HG03460 (cell line): ENCODE measurements around the gene PCDHGA2.
"Not testable (repeated sequence)": the region's sequence is repeated elsewhere in the genome, so short reads cannot be mapped to it uniquely, and the experiment has no call there.

Experiments used
- ATAC-seq: cut with Tn5 transposase; IDR thresholded peaks from one replicate; pipeline ENCODE4 v1.9.1; 2021; ENCODE audit not compliant: unreplicated experiment

Gene PCDHGA2

DNA sequence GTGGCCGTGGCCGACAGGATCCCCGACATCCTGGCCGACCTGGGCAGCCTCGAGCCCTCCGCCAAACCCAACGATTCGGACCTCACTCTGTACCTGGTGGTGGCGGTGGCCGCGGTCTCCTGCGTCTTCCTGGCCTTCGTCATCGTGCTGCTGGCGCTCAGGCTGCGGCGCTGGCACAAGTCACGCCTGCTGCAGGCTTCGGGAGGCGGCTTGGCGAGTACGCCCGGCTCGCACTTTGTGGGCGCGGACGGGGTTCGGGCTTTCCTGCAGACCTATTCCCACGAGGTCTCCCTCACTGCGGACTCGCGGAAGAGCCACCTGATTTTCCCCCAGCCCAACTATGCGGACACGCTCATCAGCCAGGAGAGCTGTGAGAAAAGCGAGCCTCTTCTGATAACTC lies 7.5 kb downstream of the PCDHGA2 start:
- ATAC-seq = not testable (repeated sequence)

DNA sequence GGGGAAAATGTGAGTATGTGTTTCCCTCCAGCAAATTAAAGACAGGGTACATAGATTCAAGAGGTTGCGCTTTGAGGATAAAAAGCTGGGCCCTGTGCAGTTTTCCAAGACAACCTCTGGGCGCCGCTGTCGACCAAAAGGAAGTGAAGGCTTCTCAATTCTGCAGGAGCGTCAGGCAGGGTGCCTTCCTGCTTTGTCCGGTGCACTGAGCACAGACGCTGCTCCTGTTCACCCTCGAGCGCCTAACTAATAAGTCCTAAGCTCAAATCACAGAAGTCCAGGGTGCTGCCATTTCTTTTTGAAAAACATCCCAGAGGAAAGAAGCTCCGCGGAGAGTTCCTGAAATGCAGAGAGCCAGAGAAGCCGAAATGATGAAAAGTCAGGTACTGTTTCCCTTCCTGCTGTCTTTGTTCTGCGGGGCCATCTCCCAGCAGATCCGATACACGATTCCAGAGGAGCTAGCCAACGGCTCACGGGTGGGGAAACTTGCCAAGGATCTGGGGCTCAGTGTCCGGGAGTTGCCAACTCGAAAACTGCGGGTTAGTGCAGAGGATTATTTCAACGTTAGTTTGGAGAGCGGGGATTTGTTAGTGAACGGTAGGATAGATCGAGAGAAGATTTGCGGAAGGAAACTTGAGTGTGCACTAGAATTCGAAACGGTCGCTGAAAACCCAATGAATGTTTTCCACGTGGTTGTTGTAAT lies 11.5 kb downstream of the PCDHGA2 start, which contains the start of gene PCDHGB1:
Gene PCDHGB1, plus strand, starts transcription at position 183 of the 703 bp plus-strand sequence. Its CDS starts 162 bp downstream, at position 345.
- ATAC-seq = no peak

DNA sequence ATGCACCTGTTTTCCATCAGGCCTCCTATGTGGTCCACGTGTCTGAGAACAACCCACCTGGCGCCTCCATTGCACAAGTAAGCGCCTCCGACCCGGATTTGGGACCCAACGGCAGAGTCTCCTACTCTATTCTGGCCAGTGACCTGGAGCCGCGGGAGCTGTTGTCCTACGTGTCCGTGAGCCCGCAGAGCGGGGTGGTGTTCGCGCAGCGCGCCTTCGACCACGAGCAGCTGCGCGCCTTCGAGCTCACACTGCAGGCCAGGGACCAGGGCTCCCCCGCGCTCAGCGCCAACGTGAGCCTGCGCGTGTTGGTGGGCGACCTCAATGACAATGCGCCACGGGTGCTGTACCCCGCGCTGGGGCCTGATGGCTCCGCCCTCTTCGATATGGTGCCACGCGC lies 13.0 kb downstream of the PCDHGA2 start:
- no peak for ATAC-seq

GRCh38 chr5:141354900-141355469 lies 16.4 kb downstream of the PCDHGA2 start, which contains the start of gene PCDHGA4:
PCDHGA4 (plus strand) TSS chr5:141355021; CDS start chr5:141355108, 87 bp downstream.
- no peak for ATAC-seq

- no peak for ATAC-seq
Measured at GRCh38 chr5:141355641-141356040, 17.1 kb downstream of the PCDHGA2 start.

- no peak for ATAC-seq
Measured at GRCh38 chr5:141356133-141356532, 17.6 kb downstream of the PCDHGA2 start.

GRCh38 chr5:141356950-141357349 lies 18.4 kb downstream of the PCDHGA2 start:
- ATAC-seq = no peak

- ATAC-seq = no peak
Measured at GRCh38 chr5:141359790-141360426, 21.3 kb downstream of the PCDHGA2 start, which contains the start of gene PCDHGB2. PCDHGB2 (plus strand) TSS chr5:141359994; CDS start chr5:141360136, 142 bp downstream.

DNA sequence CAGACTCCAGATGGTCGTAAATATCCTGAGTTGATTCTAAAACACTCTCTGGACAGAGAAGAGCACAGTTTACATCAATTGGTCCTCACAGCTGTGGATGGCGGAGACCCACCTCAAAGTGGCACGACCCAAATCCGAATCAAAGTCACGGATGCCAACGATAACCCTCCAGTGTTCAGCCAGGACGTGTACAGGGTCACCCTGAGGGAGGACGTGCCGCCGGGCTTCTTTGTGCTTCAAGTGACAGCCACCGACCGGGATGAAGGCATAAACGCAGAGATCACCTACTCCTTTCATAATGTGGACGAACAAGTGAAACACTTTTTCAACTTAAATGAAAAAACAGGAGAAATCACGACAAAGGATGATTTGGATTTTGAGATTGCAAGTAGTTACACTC lies 22.1 kb downstream of the PCDHGA2 start:
- no peak for ATAC-seq

GRCh38 chr5:141362719-141363118 lies 24.2 kb downstream of the PCDHGA2 start:
- ATAC-seq = no peak

DNA sequence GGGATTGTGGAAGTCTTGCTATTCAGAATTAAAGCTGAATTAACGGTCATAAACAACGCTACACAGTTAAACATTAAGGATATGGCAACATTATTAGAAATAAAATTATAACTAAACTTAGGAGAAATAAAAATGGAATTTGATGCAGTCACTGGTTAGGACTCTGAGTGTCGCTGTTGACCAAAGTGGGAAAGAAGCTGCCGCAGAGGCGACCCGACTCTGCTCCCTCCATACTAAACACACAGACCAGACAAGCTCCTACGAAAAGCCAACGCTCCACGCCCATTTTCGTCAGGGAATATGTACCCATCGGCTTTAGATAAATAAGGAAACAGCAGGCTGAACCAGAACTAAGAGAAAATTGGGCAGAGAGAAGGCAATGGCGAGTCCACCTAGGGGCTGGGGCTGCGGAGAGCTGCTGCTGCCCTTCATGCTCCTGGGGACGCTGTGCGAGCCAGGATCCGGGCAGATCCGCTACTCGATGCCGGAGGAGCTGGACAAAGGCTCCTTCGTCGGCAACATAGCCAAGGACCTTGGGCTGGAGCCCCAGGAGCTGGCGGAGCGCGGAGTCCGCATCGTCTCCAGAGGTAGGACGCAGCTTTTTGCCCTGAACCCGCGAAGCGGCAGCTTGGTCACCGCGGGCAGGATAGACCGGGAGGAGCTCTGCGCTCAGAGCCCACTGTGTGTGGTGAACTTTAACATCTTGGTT lies 25.5 kb downstream of the PCDHGA2 start, which contains the start of gene PCDHGA5:
Gene PCDHGA5, plus strand, starts transcription at position 211 of the 709 bp plus-strand sequence. Its CDS starts 169 bp downstream, at position 380.
- ATAC-seq = no peak

DNA sequence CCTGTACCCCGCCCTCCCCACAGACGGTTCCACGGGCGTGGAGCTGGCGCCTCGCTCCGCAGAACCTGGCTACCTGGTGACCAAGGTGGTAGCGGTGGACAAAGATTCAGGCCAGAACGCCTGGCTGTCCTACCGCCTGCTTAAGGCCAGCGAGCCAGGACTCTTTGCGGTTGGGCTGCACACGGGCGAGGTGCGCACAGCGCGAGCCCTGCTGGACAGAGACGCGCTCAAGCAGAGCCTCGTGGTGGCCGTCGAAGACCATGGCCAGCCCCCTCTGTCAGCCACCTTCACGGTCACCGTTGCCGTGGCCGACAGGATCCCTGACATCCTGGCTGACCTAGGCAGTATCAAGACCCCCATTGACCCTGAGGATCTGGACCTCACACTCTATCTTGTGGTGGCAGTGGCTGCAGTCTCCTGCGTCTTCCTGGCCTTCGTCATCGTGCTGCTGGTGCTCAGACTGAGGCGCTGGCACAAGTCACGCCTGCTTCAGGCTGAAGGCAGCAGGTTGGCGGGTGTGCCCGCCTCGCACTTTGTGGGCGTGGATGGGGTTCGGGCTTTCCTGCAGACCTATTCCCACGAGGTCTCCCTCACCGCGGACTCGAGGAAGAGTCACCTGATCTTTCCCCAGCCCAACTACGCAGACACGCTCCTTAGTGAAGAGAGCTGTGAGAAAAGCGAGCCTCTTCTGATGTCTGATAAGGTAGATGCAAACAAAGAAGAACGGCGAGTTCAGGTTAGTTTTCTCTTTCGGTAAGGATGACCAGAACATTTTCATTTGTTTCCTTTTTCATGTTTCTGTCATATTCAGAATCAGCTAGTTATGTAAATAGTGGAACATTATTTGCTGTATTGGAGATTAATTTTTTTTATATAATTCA lies 27.7 kb downstream of the PCDHGA2 start:
- no peak for ATAC-seq

DNA sequence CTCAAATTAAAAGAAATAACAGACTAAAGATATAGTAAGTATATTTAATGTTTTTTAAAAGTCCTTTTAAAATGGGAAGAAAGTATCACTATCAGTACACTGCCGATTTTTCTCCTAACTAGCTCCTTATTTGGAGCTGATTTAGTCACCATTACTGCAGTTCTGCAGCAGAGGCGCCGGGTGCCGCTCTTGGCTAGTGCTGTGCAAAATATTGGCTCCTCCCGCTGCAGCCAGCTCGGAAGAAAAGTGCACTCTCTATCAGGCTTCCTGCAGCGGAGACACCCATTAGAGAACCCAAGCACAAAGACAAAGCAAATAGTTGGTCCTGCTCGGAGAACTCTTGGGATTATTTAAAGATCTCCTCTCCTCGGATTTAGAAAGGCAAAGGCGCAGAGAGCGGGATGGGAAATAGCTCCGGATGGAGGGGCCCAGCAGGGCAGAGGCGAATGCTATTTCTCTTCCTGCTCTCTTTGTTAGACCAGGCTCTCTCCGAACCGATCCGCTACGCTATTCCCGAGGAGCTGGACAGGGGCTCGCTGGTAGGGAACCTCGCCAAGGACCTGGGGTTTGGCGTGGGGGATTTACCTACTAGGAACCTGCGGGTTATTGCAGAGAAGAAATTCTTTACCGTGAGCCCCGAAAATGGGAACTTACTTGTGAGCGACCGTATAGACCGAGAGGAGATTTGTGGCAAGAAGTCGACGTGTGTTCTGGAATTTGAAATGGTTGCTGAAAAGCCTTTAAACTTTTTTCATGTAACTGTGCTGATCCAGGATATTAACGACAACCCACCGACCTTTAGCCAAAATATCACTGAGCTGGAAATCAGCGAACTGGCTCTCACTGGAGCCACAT lies 31.7 kb downstream of the PCDHGA2 start, which contains the start of gene PCDHGB3:
Gene PCDHGB3, plus strand, starts transcription at position 249 of the 855 bp plus-strand sequence. Its CDS starts 153 bp downstream, at position 402.
- ATAC-seq = peak; percentile 88

GRCh38 chr5:141371572-141372475 lies 33.3 kb downstream of the PCDHGA2 start:
- no peak for ATAC-seq

GRCh38 chr5:141373673-141374317 lies 35.2 kb downstream of the PCDHGA2 start, which contains the start of gene PCDHGA6:
PCDHGA6 (plus strand) TSS chr5:141373891; CDS start chr5:141374084, 193 bp downstream.
- ATAC-seq = no peak

DNA sequence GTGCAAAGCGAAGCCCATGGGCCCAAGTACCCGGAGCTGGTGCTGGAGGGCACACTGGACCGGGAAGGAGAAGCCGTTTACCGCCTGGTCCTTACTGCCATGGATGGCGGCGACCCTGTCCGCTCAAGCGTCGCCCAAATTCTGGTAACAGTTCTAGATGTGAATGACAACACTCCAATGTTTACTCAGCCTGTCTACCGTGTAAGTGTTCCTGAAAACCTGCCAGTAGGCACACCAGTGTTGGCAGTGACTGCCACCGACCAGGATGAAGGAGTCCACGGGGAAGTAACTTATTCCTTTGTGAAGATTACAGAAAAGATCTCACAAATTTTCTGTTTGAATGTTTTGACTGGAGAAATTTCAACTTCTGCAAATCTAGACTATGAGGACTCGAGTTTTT lies 36.1 kb downstream of the PCDHGA2 start:
- ATAC-seq = no peak

DNA sequence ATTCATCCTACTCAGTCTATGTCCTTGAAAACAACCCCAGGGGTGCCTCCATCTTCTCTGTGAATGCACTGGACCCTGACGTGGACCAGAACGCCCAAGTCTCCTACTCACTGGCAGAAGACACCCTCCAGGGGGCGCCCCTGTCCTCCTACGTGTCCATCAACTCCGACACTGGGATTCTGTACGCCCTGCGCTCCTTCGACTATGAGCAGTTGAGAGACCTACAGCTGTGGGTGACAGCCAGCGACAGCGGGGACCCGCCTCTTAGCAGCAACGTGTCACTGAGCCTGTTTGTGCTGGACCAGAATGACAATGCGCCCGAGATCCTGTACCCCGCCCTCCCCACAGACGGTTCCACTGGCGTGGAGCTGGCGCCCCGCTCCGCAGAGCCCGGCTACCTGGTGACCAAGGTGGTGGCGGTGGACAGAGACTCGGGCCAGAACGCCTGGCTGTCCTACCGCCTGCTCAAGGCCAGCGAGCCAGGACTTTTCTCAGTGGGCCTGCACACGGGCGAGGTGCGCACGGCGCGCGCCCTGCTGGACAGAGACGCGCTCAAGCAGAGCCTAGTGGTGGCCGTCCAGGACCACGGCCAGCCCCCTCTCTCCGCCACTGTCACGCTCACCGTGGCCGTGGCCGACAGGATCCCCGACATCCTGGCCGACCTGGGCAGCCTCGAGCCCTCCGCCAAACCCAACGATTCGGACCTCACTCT lies 37.0 kb downstream of the PCDHGA2 start:
- ATAC-seq = not testable (repeated sequence)
